GM23338 (cell line): ENCODE measurements around the gene POU2AF2. TPM values are rescaled to one million over a fixed set of nuclear protein-coding genes. Genes with fewer than 3 reads are reported as not detected.

ENCODE experiments used
- ATAC-seq: fragments of 200-7000 bp; cut with Tn5 transposase; 3 replicates; pipeline ENCODE4 v1.9.1; 2020
- DNase-seq: peaks from one replicate; pipeline ENCODE4 v3.0.0-alpha.2; 2015; ENCODE audit warnings: low spot score
- H2AFZ ChIP-seq: fragments of 200-600 bp; sonication (generic); 2 replicates; pipeline ENCODE4 v1.8.0; 2016; ENCODE audit warnings: antibody characterized with exemption, mild to moderate bottlenecking, moderate library complexity
- H3F3A ChIP-seq: fragments of 200-600 bp; sonication (generic); replicated peaks from 2 replicates; pipeline ENCODE4 v1.8.0; 2017; ENCODE audit warnings: antibody characterized with exemption, mixed run types, low read depth
- H3K27ac ChIP-seq: fragments of 200-600 bp; sonication (generic); 2 replicates; pipeline ENCODE4 v1.6.1; 2016; ENCODE audit warnings: low read depth
- H3K27me3 ChIP-seq: fragments of 200-600 bp; sonication (generic); 2 replicates; pipeline ENCODE4 v1.8.0; 2016; ENCODE audit warnings: mild to moderate bottlenecking, mixed run types, moderate library complexity; ENCODE audit not compliant: insufficient read depth
- H3K36me3 ChIP-seq: fragments of 200-600 bp; sonication (generic); 2 replicates; pipeline ENCODE4 v1.8.0; 2016; ENCODE audit warnings: mild to moderate bottlenecking; ENCODE audit not compliant: insufficient read depth
- H3K4me1 ChIP-seq: fragments of 200-600 bp; sonication (generic); 2 replicates; pipeline ENCODE4 v1.8.0; 2016; ENCODE audit warnings: mild to moderate bottlenecking, moderate library complexity; ENCODE audit not compliant: insufficient read depth
- H3K4me2 ChIP-seq: fragments of 200-600 bp; sonication (generic); 2 replicates; pipeline ENCODE4 v1.7.1; 2017; ENCODE audit warnings: mixed run types
- H3K4me3 ChIP-seq: fragments of 200-600 bp; sonication (generic); 2 replicates; pipeline ENCODE4 v1.6.1; 2016; ENCODE audit warnings: mixed run types
- H3K79me2 ChIP-seq: fragments of 200-600 bp; sonication (generic); replicated peaks from 2 replicates; pipeline ENCODE4 v1.8.0; 2017; ENCODE audit warnings: mild to moderate bottlenecking; ENCODE audit not compliant: insufficient read depth
- H3K9me2 ChIP-seq: fragments of 200-600 bp; sonication (generic); 2 replicates; pipeline ENCODE4 v1.8.0; 2017; ENCODE audit not compliant: insufficient read depth
- H4K20me1 ChIP-seq: fragments of 200-600 bp; sonication (generic); replicated peaks from 2 replicates; pipeline ENCODE4 v1.8.0; 2017; ENCODE audit warnings: mild to moderate bottlenecking; ENCODE audit not compliant: insufficient read depth
- H3K27ac Mint-ChIP-seq: 2 replicates; pipeline ENCODE4 v1.8.0; 2020; ENCODE audit warnings: inconsistent platforms, mild to moderate bottlenecking, moderate library complexity, mixed read lengths
- H3K27me3 Mint-ChIP-seq: 3 replicates; pipeline ENCODE4 v1.8.0; 2022; ENCODE audit warnings: low read depth, mild to moderate bottlenecking, moderate library complexity, mixed read lengths, inconsistent platforms; ENCODE audit not compliant: insufficient read depth, poor library complexity
- H3K36me3 Mint-ChIP-seq: 3 replicates; pipeline ENCODE4 v1.8.0; 2021; ENCODE audit warnings: low read depth, mild to moderate bottlenecking, inconsistent platforms, moderate library complexity, mixed read lengths
- H3K4me1 Mint-ChIP-seq: 3 replicates; pipeline ENCODE4 v1.8.0; 2020; ENCODE audit warnings: mild to moderate bottlenecking, inconsistent platforms, mixed read lengths
- H3K4me3 Mint-ChIP-seq: 3 replicates; pipeline ENCODE4 v1.8.0; 2021; ENCODE audit warnings: moderate library complexity, mild to moderate bottlenecking, inconsistent platforms, mixed read lengths
- H3K9me3 Mint-ChIP-seq: 3 replicates; pipeline ENCODE4 v1.8.0; 2020; ENCODE audit warnings: moderate library complexity, mild to moderate bottlenecking, inconsistent platforms, mixed read lengths
- CREB1 ChIP-seq: fragments of 250-450 bp; sonication (Bioruptor Pico); IDR thresholded peaks from 2 replicates; pipeline ENCODE4 v1.5.0; 2020; ENCODE audit warnings: low read depth, mild to moderate bottlenecking, moderate library complexity
- CTCF ChIP-seq, 2 experiments: fragments of 200-600 bp in 1 of 2; sonication (generic) in 1 of 2; conservative IDR thresholded peaks; 2 replicates each; pipeline versions ENCODE4 v1.5.1 to v1.6.1; 2016 to 2017; ENCODE audit warnings: antibody characterized with exemption in 2 of 2, low read depth in 2 of 2, mild to moderate bottlenecking in 2 of 2, moderate library complexity in 1 of 2
- ETS1 ChIP-seq: IDR thresholded peaks from 2 replicates; pipeline ENCODE4 v1.6.1; 2016; ENCODE audit warnings: antibody characterized with exemption
- EZH2 ChIP-seq: fragments of 200-600 bp; sonication (generic); IDR thresholded peaks from one replicate; pipeline ENCODE4 v1.8.0; 2017; ENCODE audit warnings: antibody characterized with exemption, mild to moderate bottlenecking, low read depth; ENCODE audit not compliant: unreplicated experiment
- EZH2phosphoT487 ChIP-seq: fragments of 200-600 bp; sonication (generic); IDR thresholded peaks from one replicate; pipeline ENCODE4 v1.8.1; 2018; ENCODE audit warnings: antibody characterized with exemption; ENCODE audit not compliant: unreplicated experiment
- JUNB ChIP-seq: IDR thresholded peaks from one replicate; pipeline ENCODE4 v1.6.1; 2016; ENCODE audit warnings: antibody characterized with exemption; ENCODE audit not compliant: unreplicated experiment
- NANOG ChIP-seq: IDR thresholded peaks from 2 replicates; pipeline ENCODE4 v1.6.1; 2016; ENCODE audit warnings: antibody characterized with exemption, borderline replicate concordance
- POLR2AphosphoS5 ChIP-seq: IDR thresholded peaks from 2 replicates; pipeline ENCODE4 v1.6.1; 2016; ENCODE audit warnings: antibody characterized with exemption, low read depth
- REST ChIP-seq: IDR thresholded peaks from one replicate; pipeline ENCODE4 v1.6.1; 2018; ENCODE audit warnings: antibody characterized with exemption; ENCODE audit not compliant: unreplicated experiment
- STAT1 ChIP-seq: IDR thresholded peaks from one replicate; pipeline ENCODE4 v1.6.1; 2016; ENCODE audit warnings: antibody characterized with exemption; ENCODE audit not compliant: unreplicated experiment
- ZNF114 ChIP-seq: fragments of 250-450 bp; sonication (Bioruptor Pico); IDR thresholded peaks from 2 replicates; pipeline ENCODE4 v1.5.0; 2020; ENCODE audit warnings: mild to moderate bottlenecking, moderate library complexity
- ZNF331 ChIP-seq: fragments of 250-450 bp; sonication (Bioruptor Pico); IDR thresholded peaks from 2 replicates; pipeline ENCODE4 v1.5.0; 2020; ENCODE audit warnings: low read depth, mild to moderate bottlenecking, moderate library complexity
- ZNF462 ChIP-seq: fragments of 250-450 bp; sonication (Bioruptor Pico); IDR thresholded peaks from 2 replicates; pipeline ENCODE4 v1.5.0; 2020; ENCODE audit warnings: mild to moderate bottlenecking, moderate library complexity
- polyA plus RNA-seq: library from polyadenylated mRNA; unstranded; fragments of >200 nt; fragmentation: Nextera tagmentation; extraction: Ambion mirVana; gene quantifications from 2 replicates; pipeline ENCODE4 v1.2.1, GENCODE V29; 2016
- total RNA-seq: library from RNA; depleted of rRNA; stranded (reverse); fragments of >200 nt; shearing (Covaris generic); gene quantifications from 2 replicates; pipeline ENCODE4 v1.2.3, GENCODE V29; 2014

POU2AF2 gene
- total and polyA plus RNA-seq, 2 experiments from 2014 or later, result not detected

GRCh38 chr11:111301842-111302118 is 56.3 kb downstream of the POU2AF2 start:
- no peaks in the 10 kb centered on the region for H3K9me3 Mint-ChIP-seq
- ATAC-seq, result no peak
- Histone ChIP-seq H3K79me2 (no peaks in the 10 kb centered on the region), H3K36me3 (no peaks in the 10 kb centered on the region), H3K9me2 (no peaks in the 10 kb centered on the region), H3K4me2 (0 out of 2 replicates have a peak overlapping the region, but pooled peaks have one; percentile 46), H4K20me1 (no peaks in the 10 kb centered on the region), H3K4me3 (no peak overlapping the region), H3F3A (0 out of 2 replicates have a peak, but pooled peaks cover 5% of the 10 kb centered on the region), H3K4me1 (peaks cover 22% of the 10 kb centered on the region), H3K27me3 (peaks cover 35% of the 10 kb centered on the region), H2AFZ (no peak overlapping the region), H3K27ac (no peak overlapping the region)
- no peak overlapping the region for H3K27ac Mint-ChIP-seq
- no peak for TF ChIP-seq ZNF462 (CRISPR knock-in tag)
- TF ChIP-seq NANOG, result no peak
- no peak for TF ChIP-seq EZH2
- no peak for TF ChIP-seq CREB1 (CRISPR knock-in tag)
- no peak for TF ChIP-seq ZNF114 (CRISPR knock-in tag)
- no peak for TF ChIP-seq EZH2phosphoT487
- no peak for TF ChIP-seq CTCF (conservative IDR thresholded peaks at IDR 0.05; ENCODE audit: low read depth in 2 of 2)
- no peak for TF ChIP-seq ZNF331 (CRISPR knock-in tag)
- no peak for TF ChIP-seq POLR2AphosphoS5
- no peak for TF ChIP-seq JUNB
- no peak for TF ChIP-seq REST
- no peak for TF ChIP-seq ETS1
- TF ChIP-seq STAT1, result no peak
- no peak for DNase-seq
- H3K36me3 Mint-ChIP-seq, result no peaks in the 10 kb centered on the region; the same call in 2 of the 3 replicates
- H3K4me1 Mint-ChIP-seq, result peaks cover 33% of the 10 kb centered on the region
- H3K27me3 Mint-ChIP-seq, result peaks cover 28% of the 10 kb centered on the region
- no peak overlapping the region for H3K4me3 Mint-ChIP-seq
